WTC11 (cell line): ENCODE results near the gene FAF1. TPM values are rescaled to one million over a fixed set of nuclear protein-coding genes. Genes with fewer than 3 reads are reported as not detected.
A peak's percentile ranks its signal among the peaks of the same experiment; 100 is the strongest.

Experiments
- ATAC-seq: fragments of 200-7000 bp; cut with Tn5 transposase; 2 replicates; pipeline ENCODE4 v1.10.0; 2021; ENCODE audit warnings: mild to moderate bottlenecking, moderate library complexity
- CTCF ChIA-PET: fragments of 300-600 bp; sonication (Branson Sonifier 250); formaldehyde crosslinking; loops from one replicate; lab custom pipeline; 2021; ENCODE audit warnings: antibody characterized with exemption; lab: Charles Lee
- POLR2A ChIA-PET: fragments of 350-600 bp; sonication (Branson Sonifier 250); formaldehyde crosslinking; loops from one replicate; lab custom pipeline; 2021; ENCODE audit warnings: antibody characterized with exemption; lab: Charles Lee
- DNase-seq: peaks from one replicate; pipeline ENCODE4 v3.0.0; 2021; ENCODE audit warnings: low spot score
- H3K27ac Mint-ChIP-seq: 2 replicates; pipeline ENCODE4 v1.8.0; 2021; ENCODE audit warnings: mixed read lengths
- H3K27me3 Mint-ChIP-seq: 2 replicates; pipeline ENCODE4 v1.8.0; 2021; ENCODE audit warnings: low read depth, mild to moderate bottlenecking, moderate library complexity, mixed read lengths
- H3K36me3 Mint-ChIP-seq: 2 replicates; pipeline ENCODE4 v1.8.0; 2021; ENCODE audit warnings: mixed read lengths
- H3K4me1 Mint-ChIP-seq: 2 replicates; pipeline ENCODE4 v1.8.0; 2022; ENCODE audit warnings: mixed read lengths
- H3K4me3 Mint-ChIP-seq: 2 replicates; pipeline ENCODE4 v1.8.0; 2021; ENCODE audit warnings: mild to moderate bottlenecking, moderate library complexity, mixed read lengths
- H3K9me3 Mint-ChIP-seq: 2 replicates; pipeline ENCODE4 v1.8.0; 2021; ENCODE audit warnings: mixed read lengths
- ATF1 ChIP-seq: sonication (generic); formaldehyde crosslinking; IDR thresholded peaks from 2 replicates; pipeline ENCODE4 v1.8.1; 2023; ENCODE audit warnings: mild to moderate bottlenecking, moderate library complexity, missing genetic modification reagents
- JUN ChIP-seq: sonication (generic); formaldehyde crosslinking; IDR thresholded peaks from 2 replicates; pipeline ENCODE4 v1.8.0; 2023; ENCODE audit warnings: mild to moderate bottlenecking, missing genetic modification reagents
- NFATC4 ChIP-seq: fragments of 250-450 bp; sonication (Bioruptor Pico); IDR thresholded peaks from 2 replicates; pipeline ENCODE4 v1.9.0; 2021; ENCODE audit warnings: mild to moderate bottlenecking
- SP1 ChIP-seq: sonication (generic); formaldehyde crosslinking; conservative IDR thresholded peaks from 2 replicates; pipeline ENCODE4 v1.8.1; 2022; ENCODE audit warnings: missing genetic modification reagents
- TEAD4 ChIP-seq: sonication (generic); formaldehyde crosslinking; IDR thresholded peaks from 2 replicates; pipeline ENCODE4 v1.8.0; 2022; ENCODE audit warnings: mild to moderate bottlenecking, missing genetic modification reagents
- ZNF121 ChIP-seq: sonication (generic); formaldehyde crosslinking; IDR thresholded peaks from 2 replicates; pipeline ENCODE4 v1.8.0; 2023; ENCODE audit warnings: missing genetic modification reagents
- ZNF138 ChIP-seq: sonication (generic); formaldehyde crosslinking; conservative IDR thresholded peaks from 2 replicates; pipeline ENCODE4 v1.8.1; 2022; ENCODE audit warnings: mild to moderate bottlenecking, moderate library complexity, missing genetic modification reagents
- ZNF317 ChIP-seq: sonication (generic); formaldehyde crosslinking; IDR thresholded peaks from 2 replicates; pipeline ENCODE4 v1.8.1; 2023; ENCODE audit warnings: low read depth, mild to moderate bottlenecking, moderate library complexity, missing genetic modification reagents, borderline replicate concordance
- total RNA-seq: library from RNA; stranded (reverse); gene quantifications from 3 replicates; pipeline ENCODE4 v1.2.3, GENCODE V29; 2021
- TF ChIP-seq, protein P1 (sequence below): sonication (generic); formaldehyde crosslinking; IDR thresholded peaks from 2 replicates; pipeline ENCODE4 v1.8.0; 2022; ENCODE audit warnings: mild to moderate bottlenecking, missing genetic modification reagents
- TF ChIP-seq, protein P2 (sequence below): sonication (generic); formaldehyde crosslinking; IDR thresholded peaks from 2 replicates; pipeline ENCODE4 v1.8.1; 2023; ENCODE audit warnings: mild to moderate bottlenecking, moderate library complexity, missing genetic modification reagents
- TF ChIP-seq, protein P3 (sequence below): fragments of 250-450 bp; sonication (Bioruptor Pico); IDR thresholded peaks from 2 replicates; pipeline ENCODE4 v1.9.0; 2021; ENCODE audit warnings: mild to moderate bottlenecking
- TF ChIP-seq, protein P4 (sequence below): sonication (generic); formaldehyde crosslinking; conservative IDR thresholded peaks from 2 replicates; pipeline ENCODE4 v1.8.1; 2023; ENCODE audit warnings: mild to moderate bottlenecking, low read depth, missing genetic modification reagents, moderate library complexity
- TF ChIP-seq, protein P5 (sequence below): sonication (generic); formaldehyde crosslinking; IDR thresholded peaks from 2 replicates; pipeline ENCODE4 v1.8.0; 2023; ENCODE audit warnings: mild to moderate bottlenecking, missing genetic modification reagents
- TF ChIP-seq, protein P6 (sequence below): fragments of 200-600 bp; IDR thresholded peaks from 2 replicates; pipeline ENCODE4 v1.8.0; 2022; ENCODE audit warnings: antibody characterized with exemption
- TF ChIP-seq, protein P7 (sequence below): fragments of 250-450 bp; sonication (Bioruptor Pico); conservative IDR thresholded peaks from 2 replicates; pipeline ENCODE4 v1.9.0; 2021; ENCODE audit warnings: mild to moderate bottlenecking

Gene FAF1
- total RNA-seq, 1 experiment from 2014 or later = 53.5 TPM

DNA sequence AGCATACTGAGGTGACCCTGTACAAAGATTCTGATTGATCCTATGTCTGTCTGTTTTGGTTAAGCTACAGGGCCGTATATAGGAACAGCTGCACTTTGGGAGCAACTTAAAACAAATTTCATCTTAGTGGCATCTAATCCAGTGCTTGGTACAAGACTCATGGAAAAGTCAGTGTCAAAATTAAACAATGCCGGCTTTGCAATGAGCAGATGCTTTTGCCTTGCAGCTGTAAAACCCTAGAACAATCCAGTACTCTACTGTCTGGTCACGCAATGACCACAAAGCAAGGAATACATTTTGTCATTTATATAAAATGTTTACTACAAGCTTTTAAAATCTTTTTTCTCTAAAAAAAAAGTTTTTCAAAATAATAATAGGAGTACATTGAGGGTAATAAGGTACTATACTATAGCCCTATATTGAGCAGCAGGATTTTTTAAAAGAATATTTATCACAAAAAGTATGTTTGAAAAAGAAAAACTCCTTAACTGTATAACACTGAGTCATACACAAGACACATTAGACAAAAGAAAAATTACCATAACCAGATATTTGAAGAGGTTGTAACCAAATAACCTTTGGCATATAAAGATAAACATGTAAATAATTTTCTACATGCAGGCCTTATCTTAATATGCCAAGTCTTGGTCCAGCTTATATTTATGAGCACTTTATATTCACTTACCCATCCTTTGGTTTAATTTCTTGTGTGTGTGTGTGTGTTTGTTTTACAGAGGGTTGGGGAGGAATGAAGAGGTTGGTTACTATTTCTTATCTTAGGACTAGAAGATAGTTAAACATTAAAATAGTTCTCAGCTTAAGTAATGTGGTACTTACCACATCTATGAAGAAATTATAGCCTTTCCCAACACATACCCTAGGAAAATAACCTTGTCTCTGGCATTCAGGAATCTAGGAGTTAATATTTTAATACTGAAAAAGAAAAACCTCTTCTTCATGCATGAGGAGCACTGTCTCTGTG, 262.3 kb downstream of the FAF1 start:
- Mint-ChIP-seq H3K27me3 (no peaks in the 10 kb centered on the region), H3K9me3 (no peaks in the 10 kb centered on the region), H3K36me3 (no peaks in the 10 kb centered on the region), H3K4me1 (peaks cover 48% of the 10 kb centered on the region), H3K27ac (peak overlapping the region; percentile 38; the same call in 1 of the 2 replicates), H3K4me3 (no peak overlapping the region)
- CTCF ChIA-PET = interaction anchor here (0.7 kb wide), 1 partner anchor 77 kb away, joined by 3 read pairs; no protein-coding TSS in a partner anchor
- POLR2A ChIA-PET = no interaction called here
- ATAC-seq = no peak
- DNase-seq = no peak
- TF ChIP-seq TEAD4 = no peak

DNA sequence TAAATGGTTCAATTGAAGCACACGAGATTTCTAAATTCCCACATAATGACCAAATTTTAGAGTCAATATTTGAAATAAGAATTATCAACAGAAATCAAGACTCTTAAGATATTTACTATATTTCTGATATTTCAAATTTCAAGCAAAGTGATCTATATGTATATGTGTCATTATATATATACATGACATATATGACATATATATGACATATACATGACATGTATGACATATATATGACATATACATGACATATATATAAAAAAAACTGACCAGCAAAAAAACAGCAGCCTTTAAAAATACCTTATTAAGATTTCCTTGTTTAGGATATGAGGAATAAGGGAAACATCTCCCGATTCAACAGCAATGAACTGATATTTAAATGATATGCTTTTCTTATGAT, 266.2 kb downstream of the FAF1 start:
- H3K36me3 Mint-ChIP-seq = no peaks in the 10 kb centered on the region
- DNase-seq (no peak), ATAC-seq (no peak)
- POLR2A ChIA-PET = no interaction called here
- peaks cover 16% of the 10 kb centered on the region for H3K4me1 Mint-ChIP-seq
- H3K9me3 Mint-ChIP-seq = no peaks in the 10 kb centered on the region
- CTCF ChIA-PET = no interaction called here
- no peak overlapping the region for H3K4me3 Mint-ChIP-seq
- H3K27me3 Mint-ChIP-seq = no peaks in the 10 kb centered on the region
- H3K27ac Mint-ChIP-seq = peak overlapping the region; percentile 19; the same call in 1 of the 2 replicates
- TF ChIP-seq NFATC4 (no peak), ZNF121 (CRISPR knock-in tag) (no peak), SP1 (CRISPR knock-in tag) (no peak), ZNF317 (CRISPR knock-in tag) (no peak), ATF1 (no peak), ZNF138 (CRISPR knock-in tag) (no peak), JUN (no peak)
- TF ChIP-seq, protein P1, sequence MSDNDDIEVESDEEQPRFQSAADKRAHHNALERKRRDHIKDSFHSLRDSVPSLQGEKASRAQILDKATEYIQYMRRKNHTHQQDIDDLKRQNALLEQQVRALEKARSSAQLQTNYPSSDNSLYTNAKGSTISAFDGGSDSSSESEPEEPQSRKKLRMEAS (CRISPR knock-in tag) = no peak
- TF ChIP-seq, protein P2, sequence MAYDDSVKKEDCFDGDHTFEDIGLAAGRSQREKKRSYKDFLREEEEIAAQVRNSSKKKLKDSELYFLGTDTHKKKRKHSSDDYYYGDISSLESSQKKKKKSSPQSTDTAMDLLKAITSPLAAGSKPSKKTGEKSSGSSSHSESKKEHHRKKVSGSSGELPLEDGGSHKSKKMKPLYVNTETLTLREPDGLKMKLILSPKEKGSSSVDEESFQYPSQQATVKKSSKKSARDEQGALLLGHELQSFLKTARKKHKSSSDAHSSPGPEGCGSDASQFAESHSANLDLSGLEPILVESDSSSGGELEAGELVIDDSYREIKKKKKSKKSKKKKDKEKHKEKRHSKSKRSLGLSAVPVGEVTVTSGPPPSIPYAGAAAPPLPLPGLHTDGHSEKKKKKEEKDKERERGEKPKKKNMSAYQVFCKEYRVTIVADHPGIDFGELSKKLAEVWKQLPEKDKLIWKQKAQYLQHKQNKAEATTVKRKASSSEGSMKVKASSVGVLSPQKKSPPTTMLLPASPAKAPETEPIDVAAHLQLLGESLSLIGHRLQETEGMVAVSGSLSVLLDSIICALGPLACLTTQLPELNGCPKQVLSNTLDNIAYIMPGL (CRISPR knock-in tag) = no peak
- TF ChIP-seq, protein P3, sequence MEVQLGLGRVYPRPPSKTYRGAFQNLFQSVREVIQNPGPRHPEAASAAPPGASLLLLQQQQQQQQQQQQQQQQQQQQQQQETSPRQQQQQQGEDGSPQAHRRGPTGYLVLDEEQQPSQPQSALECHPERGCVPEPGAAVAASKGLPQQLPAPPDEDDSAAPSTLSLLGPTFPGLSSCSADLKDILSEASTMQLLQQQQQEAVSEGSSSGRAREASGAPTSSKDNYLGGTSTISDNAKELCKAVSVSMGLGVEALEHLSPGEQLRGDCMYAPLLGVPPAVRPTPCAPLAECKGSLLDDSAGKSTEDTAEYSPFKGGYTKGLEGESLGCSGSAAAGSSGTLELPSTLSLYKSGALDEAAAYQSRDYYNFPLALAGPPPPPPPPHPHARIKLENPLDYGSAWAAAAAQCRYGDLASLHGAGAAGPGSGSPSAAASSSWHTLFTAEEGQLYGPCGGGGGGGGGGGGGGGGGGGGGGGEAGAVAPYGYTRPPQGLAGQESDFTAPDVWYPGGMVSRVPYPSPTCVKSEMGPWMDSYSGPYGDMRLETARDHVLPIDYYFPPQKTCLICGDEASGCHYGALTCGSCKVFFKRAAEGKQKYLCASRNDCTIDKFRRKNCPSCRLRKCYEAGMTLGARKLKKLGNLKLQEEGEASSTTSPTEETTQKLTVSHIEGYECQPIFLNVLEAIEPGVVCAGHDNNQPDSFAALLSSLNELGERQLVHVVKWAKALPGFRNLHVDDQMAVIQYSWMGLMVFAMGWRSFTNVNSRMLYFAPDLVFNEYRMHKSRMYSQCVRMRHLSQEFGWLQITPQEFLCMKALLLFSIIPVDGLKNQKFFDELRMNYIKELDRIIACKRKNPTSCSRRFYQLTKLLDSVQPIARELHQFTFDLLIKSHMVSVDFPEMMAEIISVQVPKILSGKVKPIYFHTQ (CRISPR knock-in tag) = no peak
- TF ChIP-seq, protein P4, sequence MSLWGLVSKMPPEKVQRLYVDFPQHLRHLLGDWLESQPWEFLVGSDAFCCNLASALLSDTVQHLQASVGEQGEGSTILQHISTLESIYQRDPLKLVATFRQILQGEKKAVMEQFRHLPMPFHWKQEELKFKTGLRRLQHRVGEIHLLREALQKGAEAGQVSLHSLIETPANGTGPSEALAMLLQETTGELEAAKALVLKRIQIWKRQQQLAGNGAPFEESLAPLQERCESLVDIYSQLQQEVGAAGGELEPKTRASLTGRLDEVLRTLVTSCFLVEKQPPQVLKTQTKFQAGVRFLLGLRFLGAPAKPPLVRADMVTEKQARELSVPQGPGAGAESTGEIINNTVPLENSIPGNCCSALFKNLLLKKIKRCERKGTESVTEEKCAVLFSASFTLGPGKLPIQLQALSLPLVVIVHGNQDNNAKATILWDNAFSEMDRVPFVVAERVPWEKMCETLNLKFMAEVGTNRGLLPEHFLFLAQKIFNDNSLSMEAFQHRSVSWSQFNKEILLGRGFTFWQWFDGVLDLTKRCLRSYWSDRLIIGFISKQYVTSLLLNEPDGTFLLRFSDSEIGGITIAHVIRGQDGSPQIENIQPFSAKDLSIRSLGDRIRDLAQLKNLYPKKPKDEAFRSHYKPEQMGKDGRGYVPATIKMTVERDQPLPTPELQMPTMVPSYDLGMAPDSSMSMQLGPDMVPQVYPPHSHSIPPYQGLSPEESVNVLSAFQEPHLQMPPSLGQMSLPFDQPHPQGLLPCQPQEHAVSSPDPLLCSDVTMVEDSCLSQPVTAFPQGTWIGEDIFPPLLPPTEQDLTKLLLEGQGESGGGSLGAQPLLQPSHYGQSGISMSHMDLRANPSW (CRISPR knock-in tag) = no peak
- TF ChIP-seq, protein P5, sequence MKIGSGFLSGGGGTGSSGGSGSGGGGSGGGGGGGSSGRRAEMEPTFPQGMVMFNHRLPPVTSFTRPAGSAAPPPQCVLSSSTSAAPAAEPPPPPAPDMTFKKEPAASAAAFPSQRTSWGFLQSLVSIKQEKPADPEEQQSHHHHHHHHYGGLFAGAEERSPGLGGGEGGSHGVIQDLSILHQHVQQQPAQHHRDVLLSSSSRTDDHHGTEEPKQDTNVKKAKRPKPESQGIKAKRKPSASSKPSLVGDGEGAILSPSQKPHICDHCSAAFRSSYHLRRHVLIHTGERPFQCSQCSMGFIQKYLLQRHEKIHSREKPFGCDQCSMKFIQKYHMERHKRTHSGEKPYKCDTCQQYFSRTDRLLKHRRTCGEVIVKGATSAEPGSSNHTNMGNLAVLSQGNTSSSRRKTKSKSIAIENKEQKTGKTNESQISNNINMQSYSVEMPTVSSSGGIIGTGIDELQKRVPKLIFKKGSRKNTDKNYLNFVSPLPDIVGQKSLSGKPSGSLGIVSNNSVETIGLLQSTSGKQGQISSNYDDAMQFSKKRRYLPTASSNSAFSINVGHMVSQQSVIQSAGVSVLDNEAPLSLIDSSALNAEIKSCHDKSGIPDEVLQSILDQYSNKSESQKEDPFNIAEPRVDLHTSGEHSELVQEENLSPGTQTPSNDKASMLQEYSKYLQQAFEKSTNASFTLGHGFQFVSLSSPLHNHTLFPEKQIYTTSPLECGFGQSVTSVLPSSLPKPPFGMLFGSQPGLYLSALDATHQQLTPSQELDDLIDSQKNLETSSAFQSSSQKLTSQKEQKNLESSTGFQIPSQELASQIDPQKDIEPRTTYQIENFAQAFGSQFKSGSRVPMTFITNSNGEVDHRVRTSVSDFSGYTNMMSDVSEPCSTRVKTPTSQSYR (CRISPR knock-in tag) = no peak
- TF ChIP-seq, protein P6, sequence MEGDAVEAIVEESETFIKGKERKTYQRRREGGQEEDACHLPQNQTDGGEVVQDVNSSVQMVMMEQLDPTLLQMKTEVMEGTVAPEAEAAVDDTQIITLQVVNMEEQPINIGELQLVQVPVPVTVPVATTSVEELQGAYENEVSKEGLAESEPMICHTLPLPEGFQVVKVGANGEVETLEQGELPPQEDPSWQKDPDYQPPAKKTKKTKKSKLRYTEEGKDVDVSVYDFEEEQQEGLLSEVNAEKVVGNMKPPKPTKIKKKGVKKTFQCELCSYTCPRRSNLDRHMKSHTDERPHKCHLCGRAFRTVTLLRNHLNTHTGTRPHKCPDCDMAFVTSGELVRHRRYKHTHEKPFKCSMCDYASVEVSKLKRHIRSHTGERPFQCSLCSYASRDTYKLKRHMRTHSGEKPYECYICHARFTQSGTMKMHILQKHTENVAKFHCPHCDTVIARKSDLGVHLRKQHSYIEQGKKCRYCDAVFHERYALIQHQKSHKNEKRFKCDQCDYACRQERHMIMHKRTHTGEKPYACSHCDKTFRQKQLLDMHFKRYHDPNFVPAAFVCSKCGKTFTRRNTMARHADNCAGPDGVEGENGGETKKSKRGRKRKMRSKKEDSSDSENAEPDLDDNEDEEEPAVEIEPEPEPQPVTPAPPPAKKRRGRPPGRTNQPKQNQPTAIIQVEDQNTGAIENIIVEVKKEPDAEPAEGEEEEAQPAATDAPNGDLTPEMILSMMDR = no peak
- TF ChIP-seq, protein P7, sequence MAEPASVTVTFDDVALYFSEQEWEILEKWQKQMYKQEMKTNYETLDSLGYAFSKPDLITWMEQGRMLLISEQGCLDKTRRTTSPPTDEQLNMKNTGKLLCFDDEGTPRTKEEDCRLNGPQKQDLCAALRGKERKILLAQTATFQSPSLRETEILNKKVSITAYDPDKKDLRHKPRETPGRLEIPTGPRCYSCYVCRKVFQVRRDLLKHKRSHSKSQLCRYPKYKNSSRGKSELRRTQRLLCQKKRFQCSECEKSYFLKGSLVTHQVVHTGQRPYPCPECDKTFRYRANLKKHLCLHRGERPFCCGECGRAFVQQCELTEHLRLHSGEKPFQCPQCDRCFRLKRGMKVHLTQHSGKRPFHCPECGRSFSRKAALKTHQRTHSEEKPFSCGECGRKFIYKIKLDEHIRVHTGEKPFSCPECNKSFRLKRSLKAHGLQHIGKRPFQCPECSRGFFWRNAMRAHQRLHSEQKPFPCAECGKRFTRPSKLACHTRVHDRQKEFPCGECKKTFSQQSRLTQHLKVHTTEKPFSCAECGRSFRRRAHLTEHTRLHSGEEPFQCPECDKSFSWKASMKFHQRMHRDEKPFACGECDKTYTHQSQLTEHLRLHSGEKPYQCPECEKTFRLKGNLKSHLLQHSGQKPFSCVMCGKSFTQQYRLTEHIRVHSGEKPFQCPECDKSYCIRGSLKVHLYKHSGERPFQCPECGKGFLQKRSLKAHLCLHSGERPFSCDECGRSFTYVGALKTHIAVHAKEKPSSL (CRISPR knock-in tag) = no peak
